Pancreas (tissue), 10 donors: Measurements from ENCODE around the gene WBP1L. TPM values are rescaled to one million over a fixed set of nuclear protein-coding genes. Genes with fewer than 3 reads are reported as not detected.

Experiments
- ATAC-seq, 4 donors: fragments of 200-7000 bp; cut with Tn5 transposase; one replicate each; pipeline versions ENCODE4 v1.8.0 to v1.9.1; 2020; ENCODE audit warnings: mild to moderate bottlenecking in 4 of 4, moderate library complexity in 4 of 4
- DNase-seq, 6 donors: peaks; one replicate each; pipeline ENCODE4 v3.0.0-alpha.2; 2020
- FAIRE-seq: peaks from 2 replicates; lab custom pipeline; 2012; peaks lifted over from hg19 to GRCh38; lab: Jason Lieb, UNC
- H3K27ac ChIP-seq, 4 donors: fragments of 200-600 bp; sonication (generic); 1 replicate in 3 of 4; 2 replicates in 1 of 4; pipeline versions ENCODE4 v1.5.0 to v1.8.0; 2020
- H3K27me3 ChIP-seq, 4 donors: fragments of 200-600 bp; one replicate each; pipeline ENCODE4 v1.8.0; 2021
- H3K36me3 ChIP-seq, 3 donors: fragments of 200-600 bp; sonication (generic) in 1 of 3; one replicate each; pipeline versions ENCODE4 v1.5.0 to v1.8.0; 2020 to 2021
- H3K4me1 ChIP-seq, 3 donors: fragments of 200-600 bp; one replicate each; pipeline ENCODE4 v1.8.0; 2021
- H3K4me3 ChIP-seq, 4 donors: fragments of 200-600 bp; sonication (generic) in 2 of 4; one replicate each; pipeline versions ENCODE4 v1.5.0 to v1.8.0; 2020 to 2021
- H3K9me3 ChIP-seq, 4 donors: fragments of 200-600 bp; one replicate each; pipeline ENCODE4 v1.8.0; 2021
- CTCF ChIP-seq, 4 donors: fragments of 200-600 bp; sonication (generic) in 3 of 4; IDR thresholded peaks; one replicate each; pipeline versions ENCODE4 v1.5.0 to v1.8.0; 2021; ENCODE audit warnings: antibody characterized with exemption in 4 of 4
- WGBS, 2 donors: extraction: QIAGEN DNeasy Blood & Tissue Kit; methylation state at CpG; one replicate each; pipeline ENCODE4 v1.1.7; 2013; 5-methylcytosine and 5-hydroxymethylcytosine counted together
- intact Hi-C, 3 donors: fragments of 100-400 bp; cut with DNase I; formaldehyde crosslinking; loops; one replicate each; pipeline versions ENCODE4 v1.11.1 to v1.14.2; 2022
- polyA plus RNA-seq, 2 donors: library from polyadenylated mRNA; stranded (reverse); fragments of 200-250 nt; gene quantifications; one replicate each; pipeline ENCODE4 v1.2.3, GENCODE V29; 2013
- total RNA-seq, 6 donors: library from RNA; stranded (reverse); fragmentation: NEBNext Ultra II Directional in 4 of 6; extraction: Animal tissue kit (Norgen Biotek cat#: 25700) in 4 of 6; gene quantifications; one replicate each; pipeline versions ENCODE4 v1.2.1 to v1.2.4, GENCODE V29; 2021 to 2023
- donor health status: healthy with polysubstance abuse.
- donor health status: DM: no; HTN: no; CAD: no; lungs with moderate emphysema.
- donor health status: DM: no; HTN: no; CAD: no.
- donor health status: control.
- donor health status: control.
- donor health status: Bipolar disorder and iron deficiency.
- donor health status: DM: yes; HTN: yes; CAD: no.
- donor health status: DM: no; HTN: no; CAD: no.
- donor health status: DM: no; HTN: no; CAD: no.
- donor health status: DM: yes; HTN: yes; CAD: no.

WBP1L gene
- total and polyA plus RNA-seq, 8 donors = 9.0 to 27.3 (median 10.8) TPM

- DNase-seq (no peak), ATAC-seq (no peak), FAIRE-seq (no peak)
- WGBS, 2 donors = 71 to 76% methylated on average over 6 of the region's 6 CpGs
- Histone ChIP-seq H3K27me3 (no peaks in the 10 kb centered on the region), H3K4me3 (no peak overlapping the region), H3K4me1 (peaks cover 0 to 10% (median 0%) of the 10 kb centered on the region in 3 donors), H3K9me3 (no peaks in the 10 kb centered on the region), H3K36me3 (no peaks in the 10 kb centered on the region), H3K27ac (no peak overlapping the region)
- intact Hi-C loops = no loop called here
- no peak for TF ChIP-seq CTCF (IDR thresholded peaks at IDR 0.05)
Measured at GRCh38 chr10:102720775-102721301, 22.9 kb upstream of the WBP1L start.

DNA sequence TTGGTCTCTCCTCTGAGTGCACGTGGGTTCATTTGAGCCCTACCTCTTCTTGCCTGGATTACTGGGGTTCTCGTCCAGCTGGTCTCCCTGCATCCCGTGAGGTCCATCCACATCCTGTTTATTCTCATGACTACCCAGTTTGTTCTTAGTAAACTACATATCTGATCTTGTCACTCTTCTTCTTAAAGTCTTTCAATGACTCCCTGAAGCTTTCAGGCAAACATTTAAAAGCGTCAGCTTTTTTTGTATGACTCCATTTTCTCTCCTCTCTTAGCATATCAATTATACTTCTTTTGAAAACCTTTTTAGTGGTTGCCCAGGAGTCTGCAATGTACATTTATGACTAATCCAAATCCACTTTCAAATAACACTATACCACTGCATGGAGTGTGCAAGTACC, 21.8 kb upstream of the WBP1L start:
- H3K9me3 ChIP-seq = no peaks in the 10 kb centered on the region
- no peak overlapping the region for H3K27ac ChIP-seq
- no peaks in the 10 kb centered on the region for H3K36me3 ChIP-seq
- ATAC-seq (no peak), FAIRE-seq (no peak), DNase-seq (no peak)
- no peaks in the 10 kb centered on the region for H3K27me3 ChIP-seq
- peaks cover 0 to 10% (median 0%) of the 10 kb centered on the region in 3 donors for H3K4me1 ChIP-seq
- no peak for TF ChIP-seq CTCF (IDR thresholded peaks at IDR 0.05)
- no peak overlapping the region for H3K4me3 ChIP-seq
- WGBS, 2 donors = 68 to 70% methylated on average over 4 of the region's 4 CpGs
- intact Hi-C loops = no loop called here

DNA sequence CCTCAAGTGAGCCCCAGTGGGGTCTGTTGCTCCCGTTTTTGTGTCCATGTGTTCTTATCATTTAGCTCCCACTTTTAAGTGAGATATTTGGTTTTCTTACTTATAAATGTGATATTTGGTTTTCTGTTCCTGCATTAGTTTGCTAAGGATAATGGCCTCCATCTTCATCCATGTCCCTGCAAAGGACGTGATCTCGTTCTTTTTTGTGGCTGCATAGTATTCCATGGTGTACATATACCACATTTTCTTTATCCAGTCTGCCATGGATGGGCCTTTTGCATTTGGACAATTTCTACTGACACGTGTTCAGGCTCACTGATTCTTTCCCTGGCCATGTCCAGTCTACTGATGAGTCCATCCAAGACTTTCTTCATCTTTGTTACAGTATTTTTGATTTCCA, 19.8 kb upstream of the WBP1L start:
- ATAC-seq = no peak
- H3K27ac ChIP-seq = no peak overlapping the region
- H3K9me3 ChIP-seq = no peaks in the 10 kb centered on the region
- DNase-seq = no peak
- intact Hi-C loops = no loop called here
- no peak overlapping the region for H3K4me3 ChIP-seq
- H3K27me3 ChIP-seq = no peaks in the 10 kb centered on the region
- H3K4me1 ChIP-seq = no peaks in the 10 kb centered on the region
- WGBS, 2 donors = 97 to 98% methylated on average over 4 of the region's 4 CpGs
- FAIRE-seq = no peak
- TF ChIP-seq CTCF (IDR thresholded peaks at IDR 0.05) = no peak
- H3K36me3 ChIP-seq = peaks cover 0 to 3% (median 0%) of the 10 kb centered on the region in 3 donors

GRCh38 chr10:102726274-102726673, 17.5 kb upstream of the WBP1L start:
- FAIRE-seq (no peak), DNase-seq (no peak), ATAC-seq (peak in 1 of 4 donors; percentile 39)
- H3K4me1 ChIP-seq = no peaks in the 10 kb centered on the region
- no peaks in the 10 kb centered on the region for H3K27me3 ChIP-seq
- no peak overlapping the region for H3K27ac ChIP-seq
- no peak overlapping the region for H3K4me3 ChIP-seq
- peaks cover 0 to 3% (median 0%) of the 10 kb centered on the region in 3 donors for H3K36me3 ChIP-seq
- 51 to 57% methylated on average over 3 of the region's 3 CpGs for WGBS, 2 donors
- no peaks in the 10 kb centered on the region for H3K9me3 ChIP-seq
- intact Hi-C loops = no loop called here
- TF ChIP-seq CTCF (IDR thresholded peaks at IDR 0.05) = no peak

DNA sequence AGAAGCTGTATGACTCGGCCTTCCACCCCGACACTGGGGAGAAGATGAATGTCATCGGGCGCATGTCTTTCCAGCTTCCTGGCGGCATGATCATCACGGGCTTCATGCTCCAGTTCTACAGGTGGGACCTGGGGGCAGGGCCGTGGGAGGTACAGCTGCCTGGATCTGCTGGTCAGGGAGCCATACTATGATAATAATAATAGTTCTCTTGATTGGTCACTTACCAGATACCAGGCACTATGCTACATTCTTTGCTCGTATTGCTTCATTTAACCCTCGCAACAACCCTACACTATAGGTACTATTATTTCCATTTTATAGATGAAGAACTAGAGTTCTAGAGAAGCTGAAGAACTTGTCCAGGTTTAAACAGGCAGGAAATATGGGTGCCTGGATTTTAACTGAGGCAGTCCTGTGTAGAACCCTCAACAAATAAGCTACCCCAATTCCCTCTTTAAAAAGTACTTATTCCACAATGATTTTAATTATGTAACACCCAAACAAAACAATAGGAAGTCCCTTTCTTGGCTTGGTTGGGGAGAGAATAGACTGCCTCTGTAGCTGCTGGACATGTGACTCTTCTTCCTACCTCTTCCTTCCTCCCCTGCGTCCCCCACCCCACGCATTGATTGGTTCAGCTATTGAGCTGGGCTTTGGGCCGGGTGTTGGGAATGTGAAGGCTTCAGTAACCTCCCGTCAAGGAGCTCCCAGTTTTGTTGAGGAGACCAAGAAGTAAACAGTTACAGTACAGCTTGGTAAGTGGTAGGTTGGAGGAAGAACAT, 16.5 kb upstream of the WBP1L start:
- no peak for FAIRE-seq
- peak in 1 of 6 donors; percentile 45 for DNase-seq
- H3K36me3 ChIP-seq = peaks cover 0 to 9% (median 0%) of the 10 kb centered on the region in 3 donors
- ATAC-seq = peak in 1 of 4 donors; percentile 10
- no peaks in the 10 kb centered on the region for H3K27me3 ChIP-seq
- no peak overlapping the region for H3K27ac ChIP-seq
- no peaks in the 10 kb centered on the region for H3K9me3 ChIP-seq
- 77 to 82% methylated on average over 13 of the region's 13 CpGs for WGBS, 2 donors
- no peaks in the 10 kb centered on the region for H3K4me1 ChIP-seq
- no peak overlapping the region for H3K4me3 ChIP-seq
- intact Hi-C loops = no loop called here
- no peak for TF ChIP-seq CTCF (IDR thresholded peaks at IDR 0.05)
